Lower leg skin (tissue), 3 donors: ENCODE data around the gene RAB11FIP3.

Source experiments
- CTCF ChIP-seq, 3 donors: fragments of 450-650 bp; IDR thresholded peaks; one replicate each; pipeline ENCODE4 v1.5.1; 2016; ENCODE audit warnings: antibody characterized with exemption in 3 of 3, mild to moderate bottlenecking in 3 of 3, moderate library complexity in 2 of 3
- POLR2A ChIP-seq, 2 donors: fragments of 450-650 bp; IDR thresholded peaks; one replicate each; pipeline ENCODE4 v1.6.1; 2016 to 2017; ENCODE audit warnings: antibody characterized with exemption in 2 of 2, mild to moderate bottlenecking in 1 of 2, moderate library complexity in 1 of 2

DNA sequence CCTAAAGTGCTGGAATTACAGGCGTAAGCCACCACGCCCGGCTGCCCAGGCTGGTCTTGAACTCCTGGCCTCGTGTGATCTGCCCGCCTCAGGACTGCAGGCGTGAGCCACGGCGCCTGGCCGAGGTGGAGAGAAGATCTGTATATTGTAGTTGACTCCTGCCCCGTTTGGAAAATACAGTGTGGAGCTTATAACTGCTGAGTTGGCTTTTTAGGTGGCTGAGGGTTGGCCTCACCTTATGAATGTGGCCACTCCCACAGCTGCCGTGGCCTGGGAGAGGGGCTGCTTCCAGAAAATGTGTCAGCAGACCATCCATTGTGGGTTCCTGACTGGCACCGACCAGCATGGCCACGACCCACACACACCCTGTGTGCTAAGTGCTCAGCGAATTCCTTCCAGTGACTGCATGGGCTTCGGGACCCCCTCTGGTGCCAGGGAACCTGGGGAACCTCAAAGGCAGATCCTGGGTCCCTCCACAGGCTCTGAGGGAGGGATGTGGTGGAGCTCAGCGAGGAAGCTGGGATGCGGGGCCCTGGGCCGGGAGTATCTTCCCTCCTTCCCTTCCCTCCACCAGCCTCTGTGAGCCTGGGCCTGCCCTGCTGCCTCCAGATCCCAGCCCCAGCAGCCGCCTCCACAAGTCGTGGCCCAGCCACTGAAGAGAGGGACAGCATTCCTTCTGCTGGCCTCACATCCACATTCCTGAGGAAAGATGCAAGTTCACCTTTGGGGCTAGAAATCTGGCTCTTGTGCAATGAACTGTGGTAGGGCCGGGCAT, 10.9 kb upstream of the RAB11FIP3 start:
- TF ChIP-seq CTCF (IDR thresholded peaks at IDR 0.05) (no peak), POLR2A (IDR thresholded peaks at IDR 0.05) (no peak)
